GM12892 (cell line): ENCODE measurements around the gene FAR2.

Experiments used
- POLR2A ChIP-seq: IDR thresholded peaks from 2 replicates; pipeline ENCODE4 v1.6.1; 2011; ENCODE audit warnings: low read depth, low read length, control low read depth
- POLR2AphosphoS5 ChIP-seq: IDR thresholded peaks from 2 replicates; pipeline ENCODE4 v1.6.1; 2011; ENCODE audit warnings: low read depth, low read length, control low read depth

DNA sequence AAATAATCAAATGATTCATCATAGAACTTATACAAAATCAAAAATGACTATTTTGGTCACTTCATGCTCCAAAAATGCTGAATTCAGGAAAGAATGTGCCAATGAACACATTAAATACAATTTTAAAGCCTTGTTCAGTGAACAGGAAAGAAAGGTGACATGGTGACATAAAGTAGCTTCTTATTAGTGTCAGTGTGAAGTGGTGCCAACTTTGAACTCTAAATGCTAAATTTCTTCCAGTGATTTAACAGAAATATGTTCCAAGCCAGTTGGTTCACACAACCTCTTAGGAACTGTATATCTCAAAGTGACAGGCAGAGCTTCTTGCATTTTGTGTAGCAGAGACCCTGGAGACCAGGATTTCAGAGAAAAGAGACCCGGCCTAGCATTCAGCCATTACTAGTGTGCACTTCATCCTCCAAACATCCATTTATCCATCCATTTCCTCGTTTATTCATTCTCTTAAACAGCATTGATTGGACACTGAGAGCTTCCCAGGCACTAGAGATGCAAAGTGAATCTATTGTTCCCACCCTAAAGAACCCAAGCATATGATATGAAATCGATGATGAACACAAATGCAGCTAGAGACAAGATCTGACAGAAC lies 95.2 kb downstream of the FAR2 start:
- no peak for TF ChIP-seq POLR2A
- TF ChIP-seq POLR2AphosphoS5: no peak
